Heart left ventricle (tissue), 16 donors: ENCODE results near the gene APOE. TPM values are rescaled to one million over a fixed set of nuclear protein-coding genes. Genes with fewer than 3 reads are reported as not detected.

Source experiments
- ATAC-seq, 4 donors: fragments of 200-7000 bp; cut with Tn5 transposase; one replicate each; pipeline ENCODE4 v1.9.1; 2020 to 2022; ENCODE audit warnings: moderate library complexity in 4 of 4, mild to moderate bottlenecking in 3 of 4, moderate number of reproducible peaks in 1 of 4
- DNase-seq, 5 donors: peaks; one replicate each; pipeline ENCODE4 v3.0.0-alpha.2; 2020
- H3K27ac ChIP-seq, 12 donors: fragments of 200-600 bp; sonication (generic) in 4 of 12; one replicate each; pipeline versions ENCODE4 v1.5.0 to v1.8.0; 2016 to 2022; ENCODE audit warnings: mild to moderate bottlenecking in 2 of 12
- H3K27me3 ChIP-seq, 9 donors: fragments of 200-600 bp; sonication (generic) in 2 of 9; one replicate each; pipeline versions ENCODE4 v1.5.1 to v1.8.0; 2016 to 2022; ENCODE audit warnings: mild to moderate bottlenecking in 3 of 9
- H3K36me3 ChIP-seq, 9 donors: fragments of 200-600 bp; sonication (generic) in 2 of 9; one replicate each; pipeline versions ENCODE4 v1.5.0 to v1.8.0; 2018 to 2022; ENCODE audit warnings: mild to moderate bottlenecking in 2 of 9
- H3K4me1 ChIP-seq, 12 donors: fragments of 200-600 bp; sonication (generic) in 4 of 12; one replicate each; pipeline versions ENCODE4 v1.5.0 to v1.8.0; 2016 to 2022; ENCODE audit warnings: mild to moderate bottlenecking in 3 of 12
- H3K4me3 ChIP-seq, 12 donors: fragments of 200-600 bp; sonication (generic) in 4 of 12; one replicate each; pipeline versions ENCODE4 v1.5.0 to v1.8.0; 2017 to 2022; ENCODE audit warnings: mild to moderate bottlenecking in 9 of 12, moderate library complexity in 4 of 12
- H3K9me3 ChIP-seq, 12 donors: fragments of 200-600 bp; sonication (generic) in 4 of 12; one replicate each; pipeline versions ENCODE4 v1.5.0 to v1.8.0; 2016 to 2022; ENCODE audit warnings: mild to moderate bottlenecking in 1 of 12
- CTCF ChIP-seq, 12 donors: fragments of 200-600 bp; sonication (generic) in 4 of 12; IDR thresholded peaks; one replicate each; pipeline versions ENCODE4 v1.5.0 to v1.8.0; 2018 to 2022; ENCODE audit warnings: antibody characterized with exemption in 12 of 12, mild to moderate bottlenecking in 5 of 12
- POLR2A ChIP-seq, 2 donors: fragments of 450-650 bp; IDR thresholded peaks; one replicate each; pipeline ENCODE4 v1.6.1; 2017; ENCODE audit warnings: antibody characterized with exemption in 2 of 2, mild to moderate bottlenecking in 2 of 2, moderate library complexity in 2 of 2
- WGBS, 4 donors: extraction: QIAGEN DNeasy Blood & Tissue Kit in 2 of 4; methylation state at CpG; one replicate each; pipeline versions ENCODE4 v1.1.5 to v1.1.7; 2013 to 2018; 5-methylcytosine and 5-hydroxymethylcytosine counted together
- intact Hi-C, 10 donors: fragments of 100-400 bp; cut with DNase I; formaldehyde crosslinking; loops; one replicate each; pipeline versions ENCODE4 v1.11.1 to v1.14.2; 2022
- polyA plus RNA-seq, 2 donors: library from polyadenylated mRNA; stranded (reverse); fragments of 200-250 nt; gene quantifications; one replicate each; pipeline ENCODE4 v1.2.3, GENCODE V29; 2013
- total RNA-seq, 9 donors: library from RNA; depleted of rRNA in 2 of 9; stranded (reverse); fragments of >200 nt in 2 of 9; fragmentation: NEBNext Ultra II Directional in 3 of 9; extraction: Animal tissue kit (Norgen Biotek cat#: 25700) in 3 of 9; gene quantifications; one replicate each; pipeline versions ENCODE4 v1.1.0 to v1.2.4, GENCODE V29; 2016 to 2023
- donor health status: ischemic (EF 13 %, LVEDD 7.1; RV severe dilation, severe dysfunction).
- donor health status: healthy with polysubstance abuse.
- donor health status: DM: no; HTN: yes; CAD: no.
- donor health status: DM: no; HTN: no; CAD: no.
- donor health status: ischemic (EF 25% LVEDD 6.9; RV normal size, moderate dysfunction).
- donor health status: ischemic (EF 25% LVEDD 5.7; RV mildly dilated, moderate dysfunction).
- donor health status: healthy.
- donor health status: DM: yes; HTN: yes; CAD: no.
- donor health status: ischemic (EF 35%, LVEDD 5.7; RV mildly dilated, moderate dysfunction).
- donor health status: nonischemic (EF 11% LVEDD 7.7; RV severe dilation, severe dysfunction).
- donor health status: DM: yes; HTN: yes; CAD: no.
- donor health status: PGD.
- donor health status: ischemic (EF 29% LVEDD 5.4; RV normal size, mild dysfunction).
- donor health status: nonischemic (EF 23%, LVEDD 6.1; RV moderate dilation, normal function).

The APOE gene
- total and polyA plus RNA-seq, 11 donors = 4.1 to 149 (median 33.2) TPM

- no peak for ATAC-seq
- no peaks in the 10 kb centered on the region for H3K36me3 ChIP-seq
- intact Hi-C loops = no loop called here
- H3K9me3 ChIP-seq = no peaks in the 10 kb centered on the region
- no peak overlapping the region for H3K4me3 ChIP-seq
- H3K27ac ChIP-seq = no peak overlapping the region
- no peak for TF ChIP-seq POLR2A (IDR thresholded peaks at IDR 0.05)
- no peak for TF ChIP-seq CTCF (IDR thresholded peaks at IDR 0.05)
- H3K27me3 ChIP-seq = no peaks in the 10 kb centered on the region
- H3K4me1 ChIP-seq = peaks cover 0 to 15% (median 0%) of the 10 kb centered on the region in 12 donors
- WGBS, 4 donors = 84 to 93% (median 85%) methylated on average over 4 of the region's 4 CpGs
- no peak for DNase-seq
Measured at GRCh38 chr19:44931541-44931940, 25.9 kb downstream of the APOE start.

GRCh38 chr19:44939668-44940067 lies 34.1 kb downstream of the APOE start:
- no peak for TF ChIP-seq CTCF (IDR thresholded peaks at IDR 0.05)
- TF ChIP-seq POLR2A (IDR thresholded peaks at IDR 0.05) = no peak
- peaks cover 0 to 12% (median 0%) of the 10 kb centered on the region in 12 donors for H3K4me1 ChIP-seq
- no peak overlapping the region for H3K27ac ChIP-seq
- no peak overlapping the region for H3K4me3 ChIP-seq
- intact Hi-C loops = no loop called here
- no peaks in the 10 kb centered on the region for H3K9me3 ChIP-seq
- ATAC-seq (no peak), DNase-seq (peak in 1 of 5 donors; percentile 5)
- no peaks in the 10 kb centered on the region for H3K36me3 ChIP-seq
- 71 to 88% (median 81%) methylated on average over 5 of the region's 5 CpGs for WGBS, 4 donors
- H3K27me3 ChIP-seq = no peaks in the 10 kb centered on the region

- intact Hi-C loops = no loop called here
- no peaks in the 10 kb centered on the region for H3K27me3 ChIP-seq
- DNase-seq (peak in 1 of 5 donors; percentile 28), ATAC-seq (no peak)
- TF ChIP-seq CTCF (IDR thresholded peaks at IDR 0.05) (no peak), POLR2A (IDR thresholded peaks at IDR 0.05) (no peak)
- H3K36me3 ChIP-seq = no peaks in the 10 kb centered on the region
- WGBS, 4 donors = 88 to 91% (median 88%) methylated on average over 14 of the region's 14 CpGs
- no peak within 1 kb of the TSS for H3K4me3 ChIP-seq
- H3K27ac ChIP-seq = no peak within 1 kb of the TSS
- H3K9me3 ChIP-seq = no peaks in the 10 kb centered on the region
- H3K4me1 ChIP-seq = peaks cover 0 to 10% (median 0%) of the 10 kb centered on the region in 12 donors
Measured at GRCh38 chr19:44942067-44942571, 36.5 kb downstream of the APOE start, which contains the start of gene APOC4. APOC4 (plus strand) TSS chr19:44942237; CDS start chr19:44942278, 41 bp downstream.

- no peaks in the 10 kb centered on the region for H3K9me3 ChIP-seq
- peaks cover 0 to 5% (median 0%) of the 10 kb centered on the region in 9 donors for H3K36me3 ChIP-seq
- H3K27ac ChIP-seq = peak overlapping the region in 1 of 12 donors; percentile 46
- no peaks in the 10 kb centered on the region for H3K27me3 ChIP-seq
- DNase-seq (peak; percentile 54 to 67 (median 61)), ATAC-seq (peak in 3 of 4 donors; percentile 53 to 76 (median 70))
- TF ChIP-seq POLR2A (IDR thresholded peaks at IDR 0.05) = no peak
- TF ChIP-seq CTCF (IDR thresholded peaks at IDR 0.05) = no peak
- no peak overlapping the region for H3K4me3 ChIP-seq
- peaks cover 0 to 10% (median 0%) of the 10 kb centered on the region in 12 donors for H3K4me1 ChIP-seq
- WGBS, 4 donors = 39 to 50% (median 42%) methylated on average over 10 of the region's 10 CpGs
- intact Hi-C loops = no loop called here
Measured at GRCh38 chr19:44943801-44944249, 38.2 kb downstream of the APOE start.
